Muscle of leg (tissue), 11 donors: ENCODE measurements around the gene RPH3AL. TPM values are rescaled to one million over a fixed set of nuclear protein-coding genes. Genes with fewer than 3 reads are reported as not detected.
"Not testable (repeated sequence)": the region's sequence is repeated elsewhere in the genome, so short reads cannot be mapped to it uniquely, and the experiment has no call there.

Experiments used
- DNase-seq: peaks from one replicate; pipeline ENCODE4 v3.0.0; 2013
- H3K27ac ChIP-seq: one replicate; pipeline ENCODE4 v1.5.1; 2013; ENCODE audit warnings: mild to moderate bottlenecking, low read length, control low read depth
- H3K27me3 ChIP-seq: one replicate; pipeline ENCODE4 v1.6.1; 2013; ENCODE audit warnings: low read length; ENCODE audit not compliant: control insufficient read depth, insufficient read depth
- H3K36me3 ChIP-seq: one replicate; pipeline ENCODE4 v1.6.1; 2013; ENCODE audit warnings: low read length; ENCODE audit not compliant: control insufficient read depth, insufficient read depth
- H3K4me1 ChIP-seq: one replicate; pipeline ENCODE4 v1.6.1; 2013; ENCODE audit warnings: low read length; ENCODE audit not compliant: control insufficient read depth, insufficient read depth
- H3K4me3 ChIP-seq: one replicate; pipeline ENCODE4 v1.5.1; 2013; ENCODE audit warnings: low read length, control low read depth
- H3K9me3 ChIP-seq: replicated peaks from 2 replicates; pipeline ENCODE4 v1.6.1; 2013; ENCODE audit warnings: low read depth, low read length; ENCODE audit not compliant: control insufficient read depth
- WGBS: methylation state at CpG from one replicate; pipeline ENCODE4 v1.1.5; 2013; ENCODE audit warnings: missing lambda C conversion rate; ENCODE audit not compliant: insufficient coverage; 5-methylcytosine and 5-hydroxymethylcytosine counted together
- polyA plus RNA-seq, 8 donors: library from polyadenylated mRNA; unstranded; fragments of 120-200 nt; gene quantifications; one replicate each; pipeline versions ENCODE4 v1.2.1 to v1.2.3, GENCODE V29; 2013; ENCODE audit warnings: inconsistent platforms in 1 of 8, low replicate concordance in 1 of 8; ENCODE audit not compliant: insufficient read length in 8 of 8, insufficient read depth in 1 of 8
- total RNA-seq: library from RNA; stranded (reverse); fragments of 120-200 nt; gene quantifications from one replicate; pipeline ENCODE4 v1.2.4, GENCODE V29; 2013

RPH3AL gene
- total and polyA plus RNA-seq, 9 donors: 3.0 to 6.1 (median 4.8) TPM

GRCh38 chr17:213286-214105 is 139.1 kb downstream of the RPH3AL start:
- no peak for DNase-seq
- no peaks in the 10 kb centered on the region for H3K27me3 ChIP-seq
- WGBS: 83% methylated on average over 15 of the region's 25 CpGs
- H3K9me3 ChIP-seq: peaks cover 4% of the 10 kb centered on the region
- H3K27ac ChIP-seq: no peak overlapping the region
- H3K36me3 ChIP-seq: no peaks in the 10 kb centered on the region
- peaks cover 10% of the 10 kb centered on the region for H3K4me1 ChIP-seq
- H3K4me3 ChIP-seq: no peak overlapping the region

DNA sequence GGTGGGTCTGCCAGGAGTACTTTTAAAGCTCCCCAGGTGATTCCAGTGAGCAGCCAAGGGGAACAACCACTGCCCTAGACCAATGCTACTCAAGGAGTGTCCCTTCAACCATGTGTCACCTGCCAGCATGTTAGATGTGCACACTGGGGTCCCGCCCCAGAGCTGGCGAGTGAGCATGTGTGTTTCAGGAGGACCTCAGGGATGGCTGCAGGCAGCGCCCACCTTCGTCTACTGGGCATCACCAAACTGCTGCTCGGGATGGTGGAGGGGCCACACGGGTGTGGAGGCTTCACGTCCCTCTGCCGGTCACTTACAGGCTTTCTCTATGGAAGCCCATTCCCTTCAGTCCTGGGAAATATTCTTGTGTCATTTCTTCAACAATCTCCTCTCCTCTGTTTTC is 142.2 kb downstream of the RPH3AL start:
- H3K27me3 ChIP-seq: no peaks in the 10 kb centered on the region
- peaks cover 4% of the 10 kb centered on the region for H3K9me3 ChIP-seq
- H3K27ac ChIP-seq: no peak overlapping the region
- no peak for DNase-seq
- WGBS: 100% methylated on average over 4 of the region's 8 CpGs
- no peak overlapping the region for H3K4me3 ChIP-seq
- H3K36me3 ChIP-seq: no peaks in the 10 kb centered on the region
- H3K4me1 ChIP-seq: peaks cover 8% of the 10 kb centered on the region

DNA sequence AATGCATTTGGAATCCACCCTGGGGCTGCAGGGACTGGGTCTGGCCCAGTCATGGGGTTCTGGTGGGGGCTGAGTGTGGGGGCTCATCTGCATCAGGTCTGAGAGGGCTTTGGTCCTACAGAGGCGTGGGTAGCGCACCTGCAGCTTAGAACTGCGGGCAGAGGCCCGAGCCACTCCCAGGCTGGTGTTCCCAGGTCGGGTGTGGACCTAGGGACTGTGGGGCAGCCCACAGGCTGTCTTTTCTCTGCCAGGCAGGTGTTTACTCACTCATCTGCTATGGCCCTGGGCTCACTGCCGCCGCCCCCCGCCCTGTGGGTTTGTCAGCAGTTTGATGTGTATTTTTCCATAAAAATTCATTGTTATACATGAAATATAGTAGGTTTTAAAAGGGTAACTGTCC is 144.2 kb downstream of the RPH3AL start:
- no peak for DNase-seq
- no peak overlapping the region for H3K27ac ChIP-seq
- no peaks in the 10 kb centered on the region for H3K36me3 ChIP-seq
- WGBS: 98% methylated on average over 4 of the region's 8 CpGs
- H3K9me3 ChIP-seq: peaks cover 4% of the 10 kb centered on the region
- H3K4me1 ChIP-seq: no peaks in the 10 kb centered on the region
- H3K4me3 ChIP-seq: no peak overlapping the region
- no peaks in the 10 kb centered on the region for H3K27me3 ChIP-seq

DNA sequence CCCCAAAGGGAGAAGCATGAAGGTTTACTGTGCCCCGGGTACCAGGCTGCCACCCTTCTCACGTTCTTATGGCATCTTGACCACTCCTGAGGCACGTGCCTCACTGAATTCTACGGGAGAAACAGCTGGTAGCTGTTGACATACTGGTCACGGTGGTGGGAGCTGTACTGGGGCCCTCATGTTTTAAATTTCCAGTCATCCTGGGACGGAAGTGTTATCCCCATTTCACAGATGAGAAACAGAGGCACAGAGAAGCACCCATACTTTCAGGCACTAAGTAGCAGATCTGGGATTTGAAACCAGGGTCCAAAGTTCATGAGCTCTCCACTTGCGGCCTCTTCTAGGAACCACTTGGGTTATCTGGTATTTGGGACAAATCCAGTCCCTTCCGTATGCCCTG is 144.8 kb downstream of the RPH3AL start:
- H3K27ac ChIP-seq: no peak overlapping the region
- DNase-seq: no peak
- H3K27me3 ChIP-seq: no peaks in the 10 kb centered on the region
- H3K4me1 ChIP-seq: no peaks in the 10 kb centered on the region
- no peaks in the 10 kb centered on the region for H3K36me3 ChIP-seq
- H3K4me3 ChIP-seq: no peak overlapping the region
- H3K9me3 ChIP-seq: peaks cover 4% of the 10 kb centered on the region
- WGBS: 78% methylated on average over 7 of the region's 8 CpGs

DNA sequence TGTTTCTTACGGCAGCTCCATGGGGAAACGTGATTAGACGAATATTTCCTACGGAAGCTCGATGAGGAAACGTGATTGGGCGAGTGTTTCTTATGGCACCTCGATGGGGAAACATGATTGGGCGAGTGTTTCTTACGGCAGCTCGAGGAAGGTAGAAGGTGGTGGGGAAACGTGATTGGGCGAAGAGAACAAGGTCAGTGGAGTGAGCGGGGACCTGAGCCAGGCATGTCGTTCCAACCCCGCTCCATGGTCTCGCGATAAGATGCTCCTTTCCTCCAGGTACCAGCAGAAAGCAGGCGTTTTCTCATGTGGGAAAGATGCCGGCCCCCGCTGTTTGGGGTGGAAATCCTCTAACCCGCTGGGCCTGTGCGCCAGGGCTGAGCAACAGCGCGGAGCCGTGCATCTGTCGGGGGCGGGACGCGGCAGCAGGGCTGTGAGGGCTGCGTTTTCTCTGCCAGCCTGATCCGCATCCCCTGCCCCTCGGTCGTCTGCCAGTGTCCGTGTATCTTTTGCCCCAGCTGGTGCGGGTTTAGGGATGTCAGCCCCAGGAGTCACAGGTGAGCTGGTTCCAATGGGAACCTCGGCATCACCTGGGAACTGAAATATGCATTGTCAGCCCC is 145.6 kb downstream of the RPH3AL start:
- Histone ChIP-seq H3K27ac (no peak overlapping the region), H3K9me3 (peaks cover 4% of the 10 kb centered on the region), H3K27me3 (peaks cover 3% of the 10 kb centered on the region), H3K4me1 (no peaks in the 10 kb centered on the region), H3K36me3 (no peaks in the 10 kb centered on the region), H3K4me3 (no peak overlapping the region)
- WGBS: 95% methylated on average over 37 of the region's 37 CpGs
- DNase-seq: no peak

GRCh38 chr17:206484-206883 is 146.1 kb downstream of the RPH3AL start:
- not testable (repeated sequence) for H3K4me1 ChIP-seq, H3K27me3 ChIP-seq, H3K9me3 ChIP-seq, DNase-seq, H3K27ac ChIP-seq, H3K4me3 ChIP-seq, H3K36me3 ChIP-seq
- 94% methylated on average over 27 of the region's 27 CpGs for WGBS

GRCh38 chr17:205817-206216 is 146.8 kb downstream of the RPH3AL start:
- H3K36me3 ChIP-seq: no peaks in the 10 kb centered on the region
- no peak overlapping the region for H3K27ac ChIP-seq
- no peak overlapping the region for H3K4me3 ChIP-seq
- H3K9me3 ChIP-seq: peaks cover 4% of the 10 kb centered on the region
- H3K4me1 ChIP-seq: no peaks in the 10 kb centered on the region
- H3K27me3 ChIP-seq: peaks cover 5% of the 10 kb centered on the region
- WGBS: 50% methylated on average over 1 of the region's 6 CpGs
- no peak for DNase-seq

DNA sequence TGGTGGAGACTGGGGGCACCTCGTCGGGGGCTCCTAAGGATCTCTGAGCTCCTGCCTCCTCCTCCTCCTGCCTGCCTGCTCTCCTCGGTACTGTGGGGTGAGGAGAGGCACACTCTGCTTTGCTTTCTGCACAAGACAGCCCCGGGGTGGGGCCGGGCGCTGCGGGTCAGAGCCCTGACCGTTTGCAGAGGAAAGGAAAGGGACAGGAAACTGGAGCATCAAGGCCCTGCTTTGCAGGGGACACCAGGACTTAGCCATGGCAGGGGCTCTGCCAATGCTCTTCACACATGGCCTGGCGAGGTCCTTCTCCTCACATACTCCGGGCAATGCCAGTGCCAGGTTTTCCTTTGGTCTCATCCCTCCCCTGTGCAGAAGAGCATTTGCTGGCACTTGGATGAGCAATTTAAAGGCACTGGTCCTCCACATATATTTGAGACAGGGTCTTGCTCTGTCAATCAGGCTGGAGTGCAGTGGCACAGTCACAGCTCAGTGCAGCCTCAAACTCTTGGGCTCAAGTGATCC is 147.4 kb downstream of the RPH3AL start:
- 43% methylated on average over 9 of the region's 10 CpGs for WGBS
- Histone ChIP-seq H3K36me3 (no peaks in the 10 kb centered on the region), H3K27me3 (peaks cover 10% of the 10 kb centered on the region), H3K27ac (no peak overlapping the region), H3K4me1 (peaks cover 6% of the 10 kb centered on the region), H3K9me3 (peaks cover 4% of the 10 kb centered on the region), H3K4me3 (no peak overlapping the region)
- no peak for DNase-seq

- Histone ChIP-seq H3K27ac (no peak overlapping the region), H3K9me3 (peaks cover 4% of the 10 kb centered on the region), H3K4me3 (no peak overlapping the region), H3K27me3 (peaks cover 15% of the 10 kb centered on the region), H3K36me3 (no peaks in the 10 kb centered on the region), H3K4me1 (peaks cover 12% of the 10 kb centered on the region)
- no peak for DNase-seq
- 29% methylated on average over 8 of the region's 11 CpGs for WGBS
Measured at GRCh38 chr17:204427-205147, 148.0 kb downstream of the RPH3AL start.

GRCh38 chr17:202501-202951 is 150.1 kb downstream of the RPH3AL start:
- peaks cover 4% of the 10 kb centered on the region for H3K9me3 ChIP-seq
- WGBS: 79% methylated on average over 23 of the region's 23 CpGs
- no peak overlapping the region for H3K4me3 ChIP-seq
- peaks cover 16% of the 10 kb centered on the region for H3K4me1 ChIP-seq
- no peak overlapping the region for H3K27ac ChIP-seq
- H3K27me3 ChIP-seq: peaks cover 15% of the 10 kb centered on the region
- no peaks in the 10 kb centered on the region for H3K36me3 ChIP-seq
- DNase-seq: no peak
